ENCODE results near the gene SAMD13. TPM values are rescaled to one million over a fixed set of nuclear protein-coding genes. Genes with fewer than 3 reads are reported as not detected.
A peak's percentile ranks its signal among the peaks of the same experiment; 100 is the strongest.

SAMD13 gene
- total RNA-seq, 1 experiment from 2014 or later = 0.59 TPM

- H3K4me1 ChIP-seq = peaks cover 25% of the 10 kb centered on the region
- no peak for TF ChIP-seq CTCF (IDR thresholded peaks at IDR 0.05; ENCODE audit: insufficient read depth in 1 of 2, low read depth in 1 of 2, low read length in 1 of 2, severe bottlenecking in 1 of 2, unreplicated experiment in 1 of 2)
- H3K27ac Mint-ChIP-seq (ENCODE audit: unreplicated experiment) = no peak overlapping the region
- H3K9me3 Mint-ChIP-seq (ENCODE audit: unreplicated experiment) = peaks cover 9% of the 10 kb centered on the region
- no peak for DNase-seq
- peaks cover 28% of the 10 kb centered on the region for H3K4me1 Mint-ChIP-seq (ENCODE audit: low read depth, unreplicated experiment)
- BruUV-seq (replicated peaks) = no TSS peak
- H3K36me3 Mint-ChIP-seq (ENCODE audit: insufficient read depth, unreplicated experiment) = peaks cover 7% of the 10 kb centered on the region
- no peaks in the 10 kb centered on the region for H3K36me3 ChIP-seq (ENCODE audit: control insufficient read depth, insufficient read depth, low read length)
- H3K27me3 Mint-ChIP-seq (ENCODE audit: insufficient read depth, unreplicated experiment) = no peaks in the 10 kb centered on the region
- H3K4me3 ChIP-seq (ENCODE audit: low read depth, low read length) = no peak overlapping the region
- no peak overlapping the region for H3K4me3 Mint-ChIP-seq (ENCODE audit: unreplicated experiment)
- no peaks in the 10 kb centered on the region for H3K9me3 ChIP-seq
- ChIA-PET CTCF (no interaction called here), POLR2A (no interaction called here)
- intact Hi-C loops (cut with micrococcal nuclease; ENCODE audit: unreplicated experiment) = no loop called here
- H3K27me3 ChIP-seq (replicated peaks; ENCODE audit: control insufficient read depth, insufficient read depth, low read length) = no peaks in the 10 kb centered on the region
Observed at GRCh38 chr1:84267476-84267875, 34.0 kb upstream of the SAMD13 start.

GRCh38 chr1:84268346-84268745, 33.2 kb upstream of the SAMD13 start:
- Mint-ChIP-seq H3K4me3 (ENCODE audit: unreplicated experiment) (no peak overlapping the region), H3K4me1 (ENCODE audit: low read depth, unreplicated experiment) (peaks cover 36% of the 10 kb centered on the region), H3K36me3 (ENCODE audit: insufficient read depth, unreplicated experiment) (peaks cover 7% of the 10 kb centered on the region), H3K27me3 (ENCODE audit: insufficient read depth, unreplicated experiment) (no peaks in the 10 kb centered on the region), H3K27ac (ENCODE audit: unreplicated experiment) (no peak overlapping the region), H3K9me3 (ENCODE audit: unreplicated experiment) (peaks cover 9% of the 10 kb centered on the region)
- intact Hi-C loops (cut with micrococcal nuclease; ENCODE audit: unreplicated experiment) = no loop called here
- Histone ChIP-seq H3K36me3 (ENCODE audit: control insufficient read depth, insufficient read depth, low read length) (no peaks in the 10 kb centered on the region), H3K27me3 (replicated peaks; ENCODE audit: control insufficient read depth, insufficient read depth, low read length) (no peaks in the 10 kb centered on the region), H3K4me1 (peaks cover 34% of the 10 kb centered on the region), H3K4me3 (ENCODE audit: low read depth, low read length) (no peak overlapping the region), H3K9me3 (no peaks in the 10 kb centered on the region)
- POLR2A ChIA-PET = no interaction called here
- DNase-seq = no peak
- no TSS peak for BruUV-seq (replicated peaks)
- CTCF ChIA-PET = no interaction called here
- no peak for TF ChIP-seq CTCF (IDR thresholded peaks at IDR 0.05; ENCODE audit: insufficient read depth in 1 of 2, low read depth in 1 of 2, low read length in 1 of 2, severe bottlenecking in 1 of 2, unreplicated experiment in 1 of 2)

GRCh38 chr1:84269306-84269705, 32.2 kb upstream of the SAMD13 start:
- CTCF ChIA-PET = no interaction called here
- no peak overlapping the region for H3K4me3 ChIP-seq (ENCODE audit: low read depth, low read length)
- DNase-seq = no peak
- H3K27ac Mint-ChIP-seq (ENCODE audit: unreplicated experiment) = peak overlapping the region; percentile 80
- peaks cover 7% of the 10 kb centered on the region for H3K36me3 Mint-ChIP-seq (ENCODE audit: insufficient read depth, unreplicated experiment)
- peaks cover 36% of the 10 kb centered on the region for H3K4me1 Mint-ChIP-seq (ENCODE audit: low read depth, unreplicated experiment)
- no peaks in the 10 kb centered on the region for H3K27me3 ChIP-seq (replicated peaks; ENCODE audit: control insufficient read depth, insufficient read depth, low read length)
- no peaks in the 10 kb centered on the region for H3K36me3 ChIP-seq (ENCODE audit: control insufficient read depth, insufficient read depth, low read length)
- H3K9me3 Mint-ChIP-seq (ENCODE audit: unreplicated experiment) = peaks cover 9% of the 10 kb centered on the region
- H3K4me1 ChIP-seq = peaks cover 37% of the 10 kb centered on the region
- POLR2A ChIA-PET = no interaction called here
- no peak overlapping the region for H3K4me3 Mint-ChIP-seq (ENCODE audit: unreplicated experiment)
- no peak for TF ChIP-seq CTCF (IDR thresholded peaks at IDR 0.05; ENCODE audit: insufficient read depth in 1 of 2, low read depth in 1 of 2, low read length in 1 of 2, severe bottlenecking in 1 of 2, unreplicated experiment in 1 of 2)
- H3K9me3 ChIP-seq = no peaks in the 10 kb centered on the region
- H3K27me3 Mint-ChIP-seq (ENCODE audit: insufficient read depth, unreplicated experiment) = no peaks in the 10 kb centered on the region
- no TSS peak for BruUV-seq (replicated peaks)
- intact Hi-C loops (cut with micrococcal nuclease; ENCODE audit: unreplicated experiment) = no loop called here
